ENCODE measurements around the gene PITPNM3. TPM values are rescaled to one million over a fixed set of nuclear protein-coding genes. Genes with fewer than 3 reads are reported as not detected.

PITPNM3 gene
- total and polyA plus RNA-seq, 12 donors, result 1.1 to 9.8 (median 6.8) TPM

- Histone ChIP-seq H3K27ac (no peak overlapping the region), H3K27me3 (no peaks in the 10 kb centered on the region), H3K9me3 (replicated peaks in 1 of 3) (no peaks in the 10 kb centered on the region), H3K36me3 (replicated peaks in 1 of 2) (no peaks in the 10 kb centered on the region), H3K4me3 (no peak overlapping the region), H3K4me1 (replicated peaks in 1 of 2) (peaks cover 0 to 9% of the 10 kb centered on the region in 2 donors)
- TF ChIP-seq CTCF (IDR thresholded peaks at IDR 0.05) (no peak), POLR2A (IDR thresholded peaks at IDR 0.05) (no peak)
- WGBS, 4 donors, result 74 to 81% (median 79%) methylated on average over 6 to 14 of the region's 14 CpGs
- intact Hi-C loops (cut with DNase I), result loop anchor here (5.0 to 10.0 kb wide), 3 partner anchors 77 to 159 kb away; partner anchors contain the start of gene PITPNM3 (in 1 of the 2)
- DNase-seq, result no peak
These were observed 78.4 kb downstream of the PITPNM3 start for GRCh38 chr17:6477831-6478383.

DNA sequence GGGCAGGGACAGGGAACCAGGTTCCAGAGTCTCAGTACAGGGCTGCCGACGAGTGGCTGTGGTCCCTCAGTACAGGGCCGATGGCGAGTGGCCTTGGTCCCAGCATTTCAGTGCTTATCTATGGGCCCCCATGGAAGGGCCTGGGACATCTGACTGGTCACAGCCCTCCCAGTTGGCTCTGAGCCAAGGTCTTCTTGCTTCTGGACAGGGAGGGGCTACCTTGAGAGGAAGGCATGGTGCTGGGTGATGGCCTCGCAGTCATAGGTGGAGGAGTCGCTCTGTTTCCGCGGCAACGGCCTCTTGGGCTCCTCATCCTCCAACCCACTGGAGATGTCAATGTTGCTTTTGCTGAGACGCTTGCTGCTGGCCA lies 79.6 kb downstream of the PITPNM3 start:
- Histone ChIP-seq H3K4me3 (no peak overlapping the region), H3K27me3 (no peaks in the 10 kb centered on the region), H3K4me1 (replicated peaks in 1 of 2) (peaks cover 0 to 17% of the 10 kb centered on the region in 2 donors), H3K9me3 (replicated peaks in 1 of 3) (no peaks in the 10 kb centered on the region), H3K27ac (peak overlapping the region in 2 of 5 donors; percentile 7 to 59), H3K36me3 (replicated peaks in 1 of 2) (no peaks in the 10 kb centered on the region)
- DNase-seq, result peak; percentile 63 to 87 (median 76)
- TF ChIP-seq CTCF (IDR thresholded peaks at IDR 0.05), result no peak
- TF ChIP-seq POLR2A (IDR thresholded peaks at IDR 0.05), result no peak
- intact Hi-C loops (cut with DNase I), result loop anchor here (5.0 to 10.0 kb wide), 3 partner anchors 78 to 161 kb away; partner anchors contain the start of gene PITPNM3 (in 1 of the 2)
- 30 to 54% (median 48%) methylated on average over 8 to 10 of the region's 10 CpGs for WGBS, 4 donors

DNA sequence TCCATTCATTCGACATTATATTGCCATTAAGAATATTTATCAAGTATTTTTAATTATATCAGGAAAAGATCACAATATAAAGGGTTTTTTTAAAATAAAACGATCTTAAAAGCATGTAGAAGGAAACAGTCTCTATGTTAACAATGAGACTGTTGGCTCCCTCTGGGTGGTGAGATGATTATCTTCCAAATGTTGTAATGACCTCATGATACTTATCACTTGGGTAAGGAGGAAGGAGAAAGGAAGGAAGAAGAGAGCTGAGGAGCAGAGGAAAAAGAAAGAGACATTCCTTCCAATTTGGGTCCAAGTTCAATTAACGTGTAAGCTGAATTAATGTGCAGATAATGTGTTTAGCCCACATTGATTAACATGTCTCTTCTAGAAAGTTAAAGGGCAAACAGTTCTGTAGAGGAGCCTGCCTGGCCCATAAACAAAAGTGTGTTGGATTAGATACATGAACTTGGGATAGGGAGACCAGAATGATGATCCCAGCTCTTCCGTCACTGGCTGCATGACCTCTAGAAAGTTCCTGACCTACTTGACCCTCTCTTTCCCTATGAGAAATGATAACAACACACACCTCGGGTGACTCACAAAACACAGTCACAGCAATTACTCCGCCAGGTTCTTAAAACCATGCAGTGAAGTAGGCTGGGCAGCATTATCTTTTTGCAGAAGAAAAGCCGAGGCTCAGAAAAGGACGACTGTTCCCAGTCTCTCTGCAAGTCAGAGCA lies 80.1 kb downstream of the PITPNM3 start:
- Histone ChIP-seq H3K27me3 (no peaks in the 10 kb centered on the region), H3K4me1 (replicated peaks in 1 of 2) (peaks cover 0 to 22% of the 10 kb centered on the region in 2 donors), H3K4me3 (no peak overlapping the region), H3K27ac (peak overlapping the region in 2 of 5 donors; percentile 7 to 59), H3K9me3 (replicated peaks in 1 of 3) (no peaks in the 10 kb centered on the region), H3K36me3 (replicated peaks in 1 of 2) (no peaks in the 10 kb centered on the region)
- 42 to 50% (median 45%) methylated on average over 7 to 8 of the region's 8 CpGs for WGBS, 4 donors
- intact Hi-C loops (cut with DNase I), result loop anchor here (5.0 to 10.0 kb wide), 3 partner anchors 79 to 161 kb away; partner anchors contain the start of gene PITPNM3 (in 1 of the 2)
- TF ChIP-seq CTCF (IDR thresholded peaks at IDR 0.05), result no peak
- TF ChIP-seq POLR2A (IDR thresholded peaks at IDR 0.05), result no peak
- DNase-seq, result peak in 2 of 7 donors; percentile 46 to 47

GRCh38 chr17:6475411-6475810 lies 80.9 kb downstream of the PITPNM3 start:
- no peaks in the 10 kb centered on the region for H3K36me3 ChIP-seq (replicated peaks in 1 of 2)
- TF ChIP-seq POLR2A (IDR thresholded peaks at IDR 0.05) (no peak), CTCF (IDR thresholded peaks at IDR 0.05) (no peak)
- no peaks in the 10 kb centered on the region for H3K9me3 ChIP-seq (replicated peaks in 1 of 3)
- no peak overlapping the region for H3K4me3 ChIP-seq
- peaks cover 0 to 23% of the 10 kb centered on the region in 2 donors for H3K4me1 ChIP-seq (replicated peaks in 1 of 2)
- no peak overlapping the region for H3K27ac ChIP-seq
- no peak for DNase-seq
- intact Hi-C loops (cut with DNase I), result loop anchor here (5.0 to 10.0 kb wide), 3 partner anchors 79 to 162 kb away; partner anchors contain the start of gene PITPNM3 (in 1 of the 2)
- WGBS, 4 donors, result 69 to 84% (median 78%) methylated on average over 4 of the region's 4 CpGs
- no peaks in the 10 kb centered on the region for H3K27me3 ChIP-seq

All from adrenal gland (tissue), 12 donors.